ENCODE results near the gene NOP14.
"Not testable (repeated sequence)": the region's sequence is repeated elsewhere in the genome, so short reads cannot be mapped to it uniquely, and the experiment has no call there.

The NOP14 gene

GRCh38 chr4:2961811-2962441, 1.3 kb downstream of the NOP14 start:
- no peak for DNase-seq (ENCODE audit: low read depth)

GRCh38 chr4:2961421-2961810, 1.8 kb downstream of the NOP14 start:
- DNase-seq (ENCODE audit: low read depth), result no peak

GRCh38 chr4:2960450-2960849, 2.8 kb downstream of the NOP14 start:
- not testable (repeated sequence) for DNase-seq (ENCODE audit: low read depth)

GRCh38 chr4:2958446-2958845, 4.8 kb downstream of the NOP14 start:
- DNase-seq (ENCODE audit: low read depth), result no peak

- not testable (repeated sequence) for DNase-seq (ENCODE audit: low read depth)
Measured at GRCh38 chr4:2955186-2956044, 7.8 kb downstream of the NOP14 start.

GRCh38 chr4:2954358-2955185, 8.6 kb downstream of the NOP14 start:
- no peak for DNase-seq (ENCODE audit: low read depth)

- DNase-seq (ENCODE audit: low read depth), result no peak
Measured at GRCh38 chr4:2953496-2953895, 9.7 kb downstream of the NOP14 start.

- DNase-seq (ENCODE audit: low read depth), result no peak
Measured at GRCh38 chr4:2950221-2950989, 12.8 kb downstream of the NOP14 start.

GRCh38 chr4:2949782-2950125, 13.5 kb downstream of the NOP14 start:
- DNase-seq (ENCODE audit: low read depth), result no peak

- no peak for DNase-seq (ENCODE audit: low read depth)
Measured at GRCh38 chr4:2948895-2949781, 14.1 kb downstream of the NOP14 start.

- DNase-seq (ENCODE audit: low read depth), result no peak
Measured at GRCh38 chr4:2947926-2948325, 15.3 kb downstream of the NOP14 start.

GRCh38 chr4:2946812-2947600, 16.2 kb downstream of the NOP14 start:
- DNase-seq (ENCODE audit: low read depth), result no peak

GRCh38 chr4:2945619-2946604, 17.3 kb downstream of the NOP14 start:
- not testable (repeated sequence) for DNase-seq (ENCODE audit: low read depth)

- DNase-seq (ENCODE audit: low read depth), result no peak
Measured at GRCh38 chr4:2944586-2945526, 18.4 kb downstream of the NOP14 start.

GRCh38 chr4:2944091-2944482, 19.1 kb downstream of the NOP14 start:
- DNase-seq (ENCODE audit: low read depth), result no peak

- no peak for DNase-seq (ENCODE audit: low read depth)
Measured at GRCh38 chr4:2943364-2944090, 19.7 kb downstream of the NOP14 start.
